Liver (tissue), 9 donors: ENCODE measurements around the gene ACSL1. TPM values are rescaled to one million over a fixed set of nuclear protein-coding genes. Genes with fewer than 3 reads are reported as not detected.

Experiments used
- DNase-seq: peaks from one replicate; pipeline ENCODE4 v3.0.0-alpha.2; 2017; ENCODE audit warnings: low spot score
- H3K27ac ChIP-seq, 2 donors: one replicate each; pipeline ENCODE4 v1.7.0; 2013; ENCODE audit warnings: inconsistent platforms in 2 of 2, low read length in 2 of 2, control low read depth in 1 of 2, low read depth in 1 of 2, mild to moderate bottlenecking in 1 of 2
- H3K27me3 ChIP-seq, 4 donors: one replicate each; pipeline versions ENCODE4 v1.6.1 to v1.7.0; 2013; ENCODE audit warnings: low read length in 3 of 4, inconsistent platforms in 1 of 4, mild to moderate bottlenecking in 1 of 4, moderate library complexity in 1 of 4; ENCODE audit not compliant: control insufficient read depth in 4 of 4, insufficient read depth in 4 of 4
- H3K36me3 ChIP-seq, 4 donors: one replicate each; pipeline versions ENCODE4 v1.6.1 to v1.7.0; 2013; ENCODE audit warnings: low read length in 3 of 4, mild to moderate bottlenecking in 3 of 4, low read depth in 1 of 4, moderate library complexity in 1 of 4; ENCODE audit not compliant: control insufficient read depth in 4 of 4, insufficient read depth in 3 of 4
- H3K4me1 ChIP-seq, 4 donors: one replicate each; pipeline versions ENCODE4 v1.6.1 to v1.7.0; 2013; ENCODE audit warnings: low read length in 3 of 4, mild to moderate bottlenecking in 3 of 4, moderate library complexity in 1 of 4; ENCODE audit not compliant: control insufficient read depth in 4 of 4, insufficient read depth in 4 of 4
- H3K4me3 ChIP-seq, 3 donors: one replicate each; pipeline versions ENCODE4 v1.6.1 to v1.7.0; 2013; ENCODE audit warnings: low read length in 3 of 3, control low read depth in 1 of 3, low read depth in 1 of 3, mild to moderate bottlenecking in 1 of 3
- H3K9ac ChIP-seq, 2 donors: one replicate each; pipeline ENCODE4 v1.7.0; 2013; ENCODE audit warnings: low read length in 2 of 2, mild to moderate bottlenecking in 2 of 2, moderate library complexity in 2 of 2, control low read depth in 1 of 2, low read depth in 1 of 2
- H3K9me3 ChIP-seq, 4 donors: one replicate each; pipeline versions ENCODE4 v1.6.1 to v1.7.0; 2013; ENCODE audit warnings: low read length in 3 of 4; ENCODE audit not compliant: control insufficient read depth in 4 of 4
- CTCF ChIP-seq: fragments of 150-350 bp; IDR thresholded peaks from 2 replicates; pipeline ENCODE4 v1.5.1; 2017; ENCODE audit warnings: improper control_type of control experiment, low read depth, low read length; ENCODE audit not compliant: missing input control
- EGR1 ChIP-seq, 2 donors: IDR thresholded peaks; 2 replicates each; pipeline ENCODE4 v1.6.1; 2016 to 2018; ENCODE audit warnings: antibody characterized with exemption in 2 of 2, low read depth in 2 of 2
- FOXA1 ChIP-seq: IDR thresholded peaks from 2 replicates; pipeline ENCODE4 v1.6.1; 2016; ENCODE audit warnings: antibody characterized with exemption
- FOXA2 ChIP-seq: IDR thresholded peaks from 2 replicates; pipeline ENCODE4 v1.6.1; 2016; ENCODE audit warnings: antibody characterized with exemption
- GABPA ChIP-seq, 2 donors: IDR thresholded peaks in 1 of 2; conservative IDR thresholded peaks in 1 of 2; 2 replicates each; pipeline ENCODE4 v1.6.1; 2016; ENCODE audit warnings: antibody characterized with exemption in 2 of 2, mild to moderate bottlenecking in 1 of 2, moderate library complexity in 1 of 2
- HNF4A ChIP-seq, 2 donors: conservative IDR thresholded peaks; 2 replicates each; pipeline ENCODE4 v1.6.1; 2016; ENCODE audit warnings: antibody characterized with exemption in 2 of 2, mild to moderate bottlenecking in 2 of 2
- HNF4G ChIP-seq: IDR thresholded peaks from 2 replicates; pipeline ENCODE4 v1.6.1; 2016; ENCODE audit warnings: antibody characterized with exemption
- JUND ChIP-seq, 2 donors: IDR thresholded peaks; 2 replicates each; pipeline ENCODE4 v1.6.1; 2016; ENCODE audit warnings: antibody characterized with exemption in 2 of 2
- MAX ChIP-seq: IDR thresholded peaks from 2 replicates; pipeline ENCODE4 v1.6.1; 2016; ENCODE audit warnings: antibody characterized with exemption
- NR2F2 ChIP-seq: IDR thresholded peaks from 2 replicates; pipeline ENCODE4 v1.6.1; 2016; ENCODE audit warnings: antibody characterized with exemption
- RAD21 ChIP-seq, 2 donors: IDR thresholded peaks; 2 replicates each; pipeline ENCODE4 v1.6.1; 2016; ENCODE audit warnings: antibody characterized with exemption in 2 of 2, mild to moderate bottlenecking in 2 of 2
- REST ChIP-seq: IDR thresholded peaks from 2 replicates; pipeline ENCODE4 v1.6.1; 2016; ENCODE audit warnings: antibody characterized with exemption, mild to moderate bottlenecking
- RXRA ChIP-seq, 2 donors: IDR thresholded peaks; 2 replicates each; pipeline ENCODE4 v1.6.1; 2017 to 2018; ENCODE audit warnings: antibody characterized with exemption in 2 of 2, mild to moderate bottlenecking in 1 of 2
- SP1 ChIP-seq: IDR thresholded peaks from 2 replicates; pipeline ENCODE4 v1.6.1; 2018; ENCODE audit warnings: antibody characterized with exemption, mild to moderate bottlenecking
- TAF1 ChIP-seq: conservative IDR thresholded peaks from 2 replicates; pipeline ENCODE4 v1.6.1; 2016; ENCODE audit warnings: antibody characterized with exemption, mild to moderate bottlenecking
- YY1 ChIP-seq: IDR thresholded peaks from 2 replicates; pipeline ENCODE4 v1.6.1; 2016; ENCODE audit warnings: antibody characterized with exemption, mild to moderate bottlenecking
- WGBS: extraction: QIAGEN DNeasy Blood & Tissue Kit; methylation state at CpG from one replicate; pipeline ENCODE4 v1.1.7; 2013; 5-methylcytosine and 5-hydroxymethylcytosine counted together
- polyA plus RNA-seq, 2 donors: library from polyadenylated mRNA; stranded (reverse) in 1 of 2; unstranded in 1 of 2; fragments of 200-250 nt in 1 of 2; fragments of >200 nt in 1 of 2; fragmentation: Nextera tagmentation in 1 of 2; extraction: Ambion mirVana in 1 of 2; gene quantifications; one replicate each; pipeline versions ENCODE4 v1.2.1 to v1.2.3, GENCODE V29; 2013 to 2015
- total RNA-seq, 2 donors: library from RNA; depleted of rRNA; stranded (reverse); fragments of >200 nt; gene quantifications; one replicate each; pipeline ENCODE4 v1.2.3, GENCODE V29; 2014
- TF ChIP-seq, protein P1 (sequence below): IDR thresholded peaks from 2 replicates; pipeline ENCODE4 v1.6.1; 2016; ENCODE audit warnings: antibody characterized with exemption
- TF ChIP-seq, protein P2 (sequence below): IDR thresholded peaks from 2 replicates; pipeline ENCODE4 v1.6.1; 2016; ENCODE audit warnings: antibody characterized with exemption
- donor health status: healthy.
- donor health status: healthy.
- donor health status: healthy.
- donor health status: healthy.
- donor health status: healthy.

ACSL1 gene
- total and polyA plus RNA-seq, 4 donors = 210 to 2,226 (median 878) TPM

DNA sequence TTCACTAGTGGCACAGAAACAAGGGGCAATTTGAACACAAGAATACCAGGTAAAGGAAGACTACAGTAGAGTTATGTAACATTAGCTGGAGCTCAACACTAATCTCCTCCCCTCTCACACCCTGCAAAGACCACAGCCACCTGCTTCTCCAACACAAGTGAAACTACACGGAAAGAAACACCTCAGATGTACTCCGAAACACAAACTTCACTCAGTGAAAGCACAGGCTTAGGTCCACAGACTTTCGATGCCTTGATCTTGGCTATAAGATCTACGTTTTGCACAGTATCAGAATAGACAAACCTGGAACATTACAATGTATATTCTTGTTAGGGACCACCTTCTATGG, 7.6 kb downstream of the ACSL1 start:
- no peak overlapping the region for H3K9ac ChIP-seq
- no peaks in the 10 kb centered on the region for H3K27me3 ChIP-seq
- DNase-seq = no peak
- peaks cover 5 to 88% (median 64%) of the 10 kb centered on the region in 4 donors for H3K4me1 ChIP-seq
- no peak for TF ChIP-seq SP1
- TF ChIP-seq, protein P1, sequence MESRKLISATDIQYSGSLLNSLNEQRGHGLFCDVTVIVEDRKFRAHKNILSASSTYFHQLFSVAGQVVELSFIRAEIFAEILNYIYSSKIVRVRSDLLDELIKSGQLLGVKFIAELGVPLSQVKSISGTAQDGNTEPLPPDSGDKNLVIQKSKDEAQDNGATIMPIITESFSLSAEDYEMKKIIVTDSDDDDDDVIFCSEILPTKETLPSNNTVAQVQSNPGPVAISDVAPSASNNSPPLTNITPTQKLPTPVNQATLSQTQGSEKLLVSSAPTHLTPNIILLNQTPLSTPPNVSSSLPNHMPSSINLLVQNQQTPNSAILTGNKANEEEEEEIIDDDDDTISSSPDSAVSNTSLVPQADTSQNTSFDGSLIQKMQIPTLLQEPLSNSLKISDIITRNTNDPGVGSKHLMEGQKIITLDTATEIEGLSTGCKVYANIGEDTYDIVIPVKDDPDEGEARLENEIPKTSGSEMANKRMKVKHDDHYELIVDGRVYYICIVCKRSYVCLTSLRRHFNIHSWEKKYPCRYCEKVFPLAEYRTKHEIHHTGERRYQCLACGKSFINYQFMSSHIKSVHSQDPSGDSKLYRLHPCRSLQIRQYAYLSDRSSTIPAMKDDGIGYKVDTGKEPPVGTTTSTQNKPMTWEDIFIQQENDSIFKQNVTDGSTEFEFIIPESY = no peak
- TF ChIP-seq HNF4G = no peak
- no peak for TF ChIP-seq TAF1
- TF ChIP-seq YY1 = no peak
- TF ChIP-seq FOXA2 = no peak
- TF ChIP-seq JUND (IDR thresholded peaks at IDR 0.05) = no peak
- no peak for TF ChIP-seq NR2F2
- TF ChIP-seq RXRA (IDR thresholded peaks at IDR 0.05) = no peak
- no peak for TF ChIP-seq FOXA1
- no peak for TF ChIP-seq REST
- TF ChIP-seq RAD21 (IDR thresholded peaks at IDR 0.05) = no peak
- no peak for TF ChIP-seq HNF4A (conservative IDR thresholded peaks at IDR 0.05)
- no peak for TF ChIP-seq GABPA (IDR thresholded peaks at IDR 0.05 in 1 of 2, conservative IDR thresholded peaks at IDR 0.05 in 1 of 2)
- TF ChIP-seq MAX = no peak
- TF ChIP-seq EGR1 (IDR thresholded peaks at IDR 0.05; ENCODE audit: low read depth in 2 of 2) = no peak
- TF ChIP-seq CTCF = no peak
- TF ChIP-seq, protein P2, sequence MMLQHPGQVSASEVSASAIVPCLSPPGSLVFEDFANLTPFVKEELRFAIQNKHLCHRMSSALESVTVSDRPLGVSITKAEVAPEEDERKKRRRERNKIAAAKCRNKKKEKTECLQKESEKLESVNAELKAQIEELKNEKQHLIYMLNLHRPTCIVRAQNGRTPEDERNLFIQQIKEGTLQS = no peak
- H3K9me3 ChIP-seq = no peaks in the 10 kb centered on the region
- H3K27ac ChIP-seq = peak overlapping the region; percentile 23 to 54
- no peak overlapping the region for H3K4me3 ChIP-seq
- WGBS = 69% methylated on average over 4 of the region's 4 CpGs
- H3K36me3 ChIP-seq = peaks cover 0 to 2% (median 0%) of the 10 kb centered on the region in 4 donors
